GM23338 (cell line): Measurements from ENCODE around the gene LMO1.

ENCODE experiments used
- CREB1 ChIP-seq: fragments of 250-450 bp; sonication (Bioruptor Pico); IDR thresholded peaks from 2 replicates; pipeline ENCODE4 v1.5.0; 2020; ENCODE audit warnings: low read depth, mild to moderate bottlenecking, moderate library complexity
- EZH2 ChIP-seq: fragments of 200-600 bp; sonication (generic); IDR thresholded peaks from one replicate; pipeline ENCODE4 v1.8.0; 2017; ENCODE audit warnings: antibody characterized with exemption, mild to moderate bottlenecking, low read depth; ENCODE audit not compliant: unreplicated experiment
- EZH2phosphoT487 ChIP-seq: fragments of 200-600 bp; sonication (generic); IDR thresholded peaks from one replicate; pipeline ENCODE4 v1.8.1; 2018; ENCODE audit warnings: antibody characterized with exemption; ENCODE audit not compliant: unreplicated experiment
- POLR2AphosphoS5 ChIP-seq: IDR thresholded peaks from 2 replicates; pipeline ENCODE4 v1.6.1; 2016; ENCODE audit warnings: antibody characterized with exemption, low read depth
- ZNF114 ChIP-seq: fragments of 250-450 bp; sonication (Bioruptor Pico); IDR thresholded peaks from 2 replicates; pipeline ENCODE4 v1.5.0; 2020; ENCODE audit warnings: mild to moderate bottlenecking, moderate library complexity
- TF ChIP-seq, protein P1 (sequence below), 2 experiments: fragments of 200-600 bp in 1 of 2; sonication (generic) in 1 of 2; conservative IDR thresholded peaks; 2 replicates each; pipeline versions ENCODE4 v1.5.1 to v1.6.1; 2016 to 2017; ENCODE audit warnings: antibody characterized with exemption in 2 of 2, low read depth in 2 of 2, mild to moderate bottlenecking in 2 of 2, moderate library complexity in 1 of 2
- TF ChIP-seq, protein P2 (sequence below): IDR thresholded peaks from one replicate; pipeline ENCODE4 v1.6.1; 2018; ENCODE audit warnings: antibody characterized with exemption; ENCODE audit not compliant: unreplicated experiment
- TF ChIP-seq, protein P3 (sequence below): IDR thresholded peaks from 2 replicates; pipeline ENCODE4 v1.6.1; 2016; ENCODE audit warnings: antibody characterized with exemption

DNA sequence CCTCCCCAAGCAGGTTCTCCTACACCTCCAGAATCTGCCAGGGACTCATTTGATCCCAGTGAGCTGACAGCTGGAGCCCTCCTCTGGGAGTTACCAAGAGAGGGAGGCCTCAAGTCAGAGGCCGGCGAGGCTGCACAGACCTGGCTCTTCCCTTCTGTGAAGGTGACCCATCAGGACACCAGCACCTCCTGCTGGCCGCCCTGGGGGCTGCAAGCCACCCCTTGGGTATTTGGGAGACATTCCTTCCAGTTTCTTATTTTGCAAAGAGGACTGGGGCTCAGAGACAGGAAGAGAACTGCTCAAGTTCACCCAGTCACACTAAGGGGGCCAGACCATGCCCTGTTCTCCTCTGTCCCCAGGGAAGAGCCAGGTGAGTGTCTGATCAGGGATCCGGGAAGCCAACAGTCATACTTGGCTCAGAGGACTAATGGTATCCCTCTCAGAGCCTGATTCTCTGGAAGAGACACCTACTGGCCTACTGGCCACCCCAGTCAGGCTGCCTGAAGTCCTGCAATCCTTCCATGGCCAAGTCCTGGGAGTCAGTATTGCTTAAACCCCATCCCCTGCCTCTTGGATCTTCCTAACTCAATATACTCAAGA, 54.4 kb downstream of the LMO1 start:
- no peak for TF ChIP-seq POLR2AphosphoS5
- TF ChIP-seq, protein P1, sequence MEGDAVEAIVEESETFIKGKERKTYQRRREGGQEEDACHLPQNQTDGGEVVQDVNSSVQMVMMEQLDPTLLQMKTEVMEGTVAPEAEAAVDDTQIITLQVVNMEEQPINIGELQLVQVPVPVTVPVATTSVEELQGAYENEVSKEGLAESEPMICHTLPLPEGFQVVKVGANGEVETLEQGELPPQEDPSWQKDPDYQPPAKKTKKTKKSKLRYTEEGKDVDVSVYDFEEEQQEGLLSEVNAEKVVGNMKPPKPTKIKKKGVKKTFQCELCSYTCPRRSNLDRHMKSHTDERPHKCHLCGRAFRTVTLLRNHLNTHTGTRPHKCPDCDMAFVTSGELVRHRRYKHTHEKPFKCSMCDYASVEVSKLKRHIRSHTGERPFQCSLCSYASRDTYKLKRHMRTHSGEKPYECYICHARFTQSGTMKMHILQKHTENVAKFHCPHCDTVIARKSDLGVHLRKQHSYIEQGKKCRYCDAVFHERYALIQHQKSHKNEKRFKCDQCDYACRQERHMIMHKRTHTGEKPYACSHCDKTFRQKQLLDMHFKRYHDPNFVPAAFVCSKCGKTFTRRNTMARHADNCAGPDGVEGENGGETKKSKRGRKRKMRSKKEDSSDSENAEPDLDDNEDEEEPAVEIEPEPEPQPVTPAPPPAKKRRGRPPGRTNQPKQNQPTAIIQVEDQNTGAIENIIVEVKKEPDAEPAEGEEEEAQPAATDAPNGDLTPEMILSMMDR (conservative IDR thresholded peaks at IDR 0.05; ENCODE audit: low read depth in 2 of 2) = peak; percentile 72 to 78
- TF ChIP-seq, protein P2, sequence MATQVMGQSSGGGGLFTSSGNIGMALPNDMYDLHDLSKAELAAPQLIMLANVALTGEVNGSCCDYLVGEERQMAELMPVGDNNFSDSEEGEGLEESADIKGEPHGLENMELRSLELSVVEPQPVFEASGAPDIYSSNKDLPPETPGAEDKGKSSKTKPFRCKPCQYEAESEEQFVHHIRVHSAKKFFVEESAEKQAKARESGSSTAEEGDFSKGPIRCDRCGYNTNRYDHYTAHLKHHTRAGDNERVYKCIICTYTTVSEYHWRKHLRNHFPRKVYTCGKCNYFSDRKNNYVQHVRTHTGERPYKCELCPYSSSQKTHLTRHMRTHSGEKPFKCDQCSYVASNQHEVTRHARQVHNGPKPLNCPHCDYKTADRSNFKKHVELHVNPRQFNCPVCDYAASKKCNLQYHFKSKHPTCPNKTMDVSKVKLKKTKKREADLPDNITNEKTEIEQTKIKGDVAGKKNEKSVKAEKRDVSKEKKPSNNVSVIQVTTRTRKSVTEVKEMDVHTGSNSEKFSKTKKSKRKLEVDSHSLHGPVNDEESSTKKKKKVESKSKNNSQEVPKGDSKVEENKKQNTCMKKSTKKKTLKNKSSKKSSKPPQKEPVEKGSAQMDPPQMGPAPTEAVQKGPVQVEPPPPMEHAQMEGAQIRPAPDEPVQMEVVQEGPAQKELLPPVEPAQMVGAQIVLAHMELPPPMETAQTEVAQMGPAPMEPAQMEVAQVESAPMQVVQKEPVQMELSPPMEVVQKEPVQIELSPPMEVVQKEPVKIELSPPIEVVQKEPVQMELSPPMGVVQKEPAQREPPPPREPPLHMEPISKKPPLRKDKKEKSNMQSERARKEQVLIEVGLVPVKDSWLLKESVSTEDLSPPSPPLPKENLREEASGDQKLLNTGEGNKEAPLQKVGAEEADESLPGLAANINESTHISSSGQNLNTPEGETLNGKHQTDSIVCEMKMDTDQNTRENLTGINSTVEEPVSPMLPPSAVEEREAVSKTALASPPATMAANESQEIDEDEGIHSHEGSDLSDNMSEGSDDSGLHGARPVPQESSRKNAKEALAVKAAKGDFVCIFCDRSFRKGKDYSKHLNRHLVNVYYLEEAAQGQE = no peak
- no peak for TF ChIP-seq EZH2phosphoT487
- no peak for TF ChIP-seq EZH2
- TF ChIP-seq ZNF114 (CRISPR knock-in tag) = no peak
- no peak for TF ChIP-seq CREB1 (CRISPR knock-in tag)
- TF ChIP-seq, protein P3, sequence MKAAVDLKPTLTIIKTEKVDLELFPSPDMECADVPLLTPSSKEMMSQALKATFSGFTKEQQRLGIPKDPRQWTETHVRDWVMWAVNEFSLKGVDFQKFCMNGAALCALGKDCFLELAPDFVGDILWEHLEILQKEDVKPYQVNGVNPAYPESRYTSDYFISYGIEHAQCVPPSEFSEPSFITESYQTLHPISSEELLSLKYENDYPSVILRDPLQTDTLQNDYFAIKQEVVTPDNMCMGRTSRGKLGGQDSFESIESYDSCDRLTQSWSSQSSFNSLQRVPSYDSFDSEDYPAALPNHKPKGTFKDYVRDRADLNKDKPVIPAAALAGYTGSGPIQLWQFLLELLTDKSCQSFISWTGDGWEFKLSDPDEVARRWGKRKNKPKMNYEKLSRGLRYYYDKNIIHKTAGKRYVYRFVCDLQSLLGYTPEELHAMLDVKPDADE = no peak
